OCI-LY1 (cell line): ENCODE results near the gene BMPR1A.
A peak's percentile ranks its signal among the peaks of the same experiment; 100 is the strongest.

ENCODE experiments used
- H2AFZ ChIP-seq: fragments of 200-600 bp; sonication (generic), shearing (Covaris generic); 2 replicates; pipeline ENCODE4 v1.6.0; 2014; ENCODE audit warnings: antibody characterized with exemption, mild to moderate bottlenecking, low read length
- H3F3A ChIP-seq: fragments of 200-600 bp; sonication (generic), shearing (Covaris generic); 2 replicates; pipeline ENCODE4 v1.6.0; 2014; ENCODE audit warnings: mild to moderate bottlenecking, antibody characterized with exemption, low read length, moderate library complexity; ENCODE audit not compliant: insufficient read depth
- H3K27ac ChIP-seq: fragments of 200-600 bp; sonication (generic); 2 replicates; pipeline ENCODE4 v1.5.1; 2014; ENCODE audit warnings: low read length, mixed run types, mild to moderate bottlenecking, low read depth; ENCODE audit not compliant: poor library complexity, severe bottlenecking
- H3K27me3 ChIP-seq: fragments of 200-600 bp; sonication (generic); 2 replicates; pipeline ENCODE4 v1.6.0; 2014; ENCODE audit warnings: antibody characterized with exemption, mild to moderate bottlenecking, low read length, moderate library complexity; ENCODE audit not compliant: insufficient read depth
- H3K36me3 ChIP-seq: fragments of 200-600 bp; sonication (generic); 2 replicates; pipeline ENCODE4 v1.6.1; 2014; ENCODE audit warnings: mild to moderate bottlenecking, antibody characterized with exemption, low read length, moderate library complexity, mixed read lengths; ENCODE audit not compliant: insufficient read depth
- H3K4me1 ChIP-seq: fragments of 200-600 bp; sonication (generic); 2 replicates; pipeline ENCODE4 v1.5.1; 2014; ENCODE audit warnings: mild to moderate bottlenecking, low read length, moderate library complexity; ENCODE audit not compliant: insufficient read depth, severe bottlenecking
- H3K4me2 ChIP-seq: fragments of 200-600 bp; sonication (generic), shearing (Covaris generic); 2 replicates; pipeline ENCODE4 v1.6.1; 2014; ENCODE audit warnings: low read length
- H3K4me3 ChIP-seq: fragments of 200-600 bp; sonication (generic); 2 replicates; pipeline ENCODE4 v1.5.1; 2014; ENCODE audit warnings: low read length, low read depth, mild to moderate bottlenecking, mixed read lengths; ENCODE audit not compliant: poor library complexity, severe bottlenecking
- H3K79me2 ChIP-seq: fragments of 200-600 bp; shearing (Covaris generic); 2 replicates; pipeline ENCODE4 v1.6.1; 2016; ENCODE audit warnings: mixed run types, low read length, mixed read lengths; ENCODE audit not compliant: insufficient read depth
- H3K9ac ChIP-seq: fragments of 200-600 bp; sonication (generic), shearing (Covaris generic); 2 replicates; pipeline ENCODE4 v1.6.1; 2014; ENCODE audit warnings: mild to moderate bottlenecking, low read length, mixed read lengths
- H3K9me2 ChIP-seq: fragments of 200-600 bp; sonication (generic), shearing (Covaris generic); 2 replicates; pipeline ENCODE4 v1.6.1; 2014; ENCODE audit warnings: low read depth, mild to moderate bottlenecking, low read length, mixed read lengths
- H3K9me3 ChIP-seq: fragments of 200-600 bp; shearing (Covaris generic); 2 replicates; pipeline ENCODE4 v1.6.1; 2014; ENCODE audit warnings: low read length, mixed read lengths
- H4K20me1 ChIP-seq: fragments of 200-600 bp; sonication (generic), shearing (Covaris generic); 2 replicates; pipeline ENCODE4 v1.6.0; 2016; ENCODE audit warnings: mild to moderate bottlenecking, low read length; ENCODE audit not compliant: insufficient read depth
- CTCF ChIP-seq: fragments of 200-600 bp; sonication (generic), shearing (Covaris generic); IDR thresholded peaks from 2 replicates; pipeline ENCODE4 v1.5.1; 2017; ENCODE audit warnings: mild to moderate bottlenecking, antibody characterized with exemption, low read length, moderate library complexity, mixed read lengths
- EZH2 ChIP-seq: fragments of 200-600 bp; sonication (generic), shearing (Covaris generic); IDR thresholded peaks from 2 replicates; pipeline ENCODE4 v1.8.0; 2017; ENCODE audit warnings: borderline replicate concordance, mixed run types, mild to moderate bottlenecking, antibody characterized with exemption, low read length, moderate library complexity, mixed read lengths

The BMPR1A gene

GRCh38 chr10:86710987-86711512 lies 45.4 kb upstream of the BMPR1A start:
- Histone ChIP-seq H3K27me3 (no peaks in the 10 kb centered on the region), H3F3A (no peaks in the 10 kb centered on the region), H3K36me3 (no peaks in the 10 kb centered on the region), H3K9ac (peak overlapping the region; percentile 74), H2AFZ (peak overlapping the region; percentile 72), H3K9me3 (no peaks in the 10 kb centered on the region), H3K9me2 (no peaks in the 10 kb centered on the region), H4K20me1 (no peaks in the 10 kb centered on the region), H3K79me2 (no peaks in the 10 kb centered on the region), H3K4me2 (peak overlapping the region; percentile 77), H3K27ac (peak overlapping the region; percentile 51), H3K4me1 (peaks cover 19% of the 10 kb centered on the region), H3K4me3 (peak overlapping the region; percentile 65)
- no peak for TF ChIP-seq EZH2
- TF ChIP-seq CTCF, result peak; percentile 68

GRCh38 chr10:86711513-86712316 lies 44.7 kb upstream of the BMPR1A start:
- no peaks in the 10 kb centered on the region for H3K9me3 ChIP-seq
- no peaks in the 10 kb centered on the region for H3K36me3 ChIP-seq
- H3K27me3 ChIP-seq, result no peaks in the 10 kb centered on the region
- 0 out of 2 replicates have a peak overlapping the region, but pooled peaks have one; percentile 38 for H2AFZ ChIP-seq
- peak overlapping the region; percentile 77 for H3K4me2 ChIP-seq
- no peak for TF ChIP-seq CTCF
- no peak for TF ChIP-seq EZH2
- H3K79me2 ChIP-seq, result no peaks in the 10 kb centered on the region
- H3K9ac ChIP-seq, result peak overlapping the region; percentile 74
- H3K27ac ChIP-seq, result peak overlapping the region; percentile 88
- H3K4me3 ChIP-seq, result peak overlapping the region; percentile 65
- H4K20me1 ChIP-seq, result no peaks in the 10 kb centered on the region
- no peaks in the 10 kb centered on the region for H3F3A ChIP-seq
- peaks cover 19% of the 10 kb centered on the region for H3K4me1 ChIP-seq
- H3K9me2 ChIP-seq, result no peaks in the 10 kb centered on the region

- H3K79me2 ChIP-seq, result no peaks in the 10 kb centered on the region
- H3F3A ChIP-seq, result no peaks in the 10 kb centered on the region
- H3K4me1 ChIP-seq, result peaks cover 19% of the 10 kb centered on the region
- peak overlapping the region; percentile 74 for H3K9ac ChIP-seq
- no peak for TF ChIP-seq CTCF
- TF ChIP-seq EZH2, result no peak
- H3K4me3 ChIP-seq, result peak overlapping the region; percentile 65
- H3K27me3 ChIP-seq, result no peaks in the 10 kb centered on the region
- no peaks in the 10 kb centered on the region for H4K20me1 ChIP-seq
- no peaks in the 10 kb centered on the region for H3K9me2 ChIP-seq
- 0 out of 2 replicates have a peak overlapping the region, but pooled peaks have one; percentile 38 for H2AFZ ChIP-seq
- H3K4me2 ChIP-seq, result peak overlapping the region; percentile 77
- no peaks in the 10 kb centered on the region for H3K9me3 ChIP-seq
- peak overlapping the region; percentile 88 for H3K27ac ChIP-seq
- H3K36me3 ChIP-seq, result no peaks in the 10 kb centered on the region
Observed at GRCh38 chr10:86712317-86712707, 44.1 kb upstream of the BMPR1A start.
